AG10803 (cell line): ENCODE results near the gene ETNK2.

Experiments used
- DNase-seq: peaks from one replicate; pipeline ENCODE4 v3.0.0; 2010; ENCODE audit warnings: low read depth
- H3K4me3 ChIP-seq: 2 replicates; pipeline ENCODE4 v1.5.1; 2011; ENCODE audit warnings: mild to moderate bottlenecking, low read length, control low read depth
- TF ChIP-seq, protein P1 (sequence below): conservative IDR thresholded peaks from 2 replicates; pipeline ENCODE4 v1.5.1; 2011; ENCODE audit warnings: mild to moderate bottlenecking, low read length, control low read depth, inconsistent platforms

ETNK2 gene

DNA sequence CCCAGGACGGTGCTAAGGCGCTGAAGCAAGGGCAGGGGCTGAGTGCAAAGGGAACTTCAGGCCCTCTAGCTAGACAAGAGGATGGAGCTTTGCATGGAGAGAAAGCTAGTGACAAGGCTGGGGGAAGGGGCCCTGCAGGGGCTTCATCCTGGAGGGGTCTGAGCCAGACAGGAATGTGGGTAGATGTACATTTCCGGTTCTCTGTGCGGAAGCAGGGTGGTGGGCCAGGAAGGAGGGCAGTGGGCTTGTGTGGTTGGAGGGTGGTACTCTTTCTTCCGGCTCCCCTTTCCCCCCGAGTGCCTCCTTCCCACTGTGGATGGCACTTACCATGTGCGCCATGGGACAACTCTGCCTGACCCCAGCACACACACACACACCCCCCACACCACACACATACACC is 42.9 kb upstream of the ETNK2 start:
- TF ChIP-seq, protein P1, sequence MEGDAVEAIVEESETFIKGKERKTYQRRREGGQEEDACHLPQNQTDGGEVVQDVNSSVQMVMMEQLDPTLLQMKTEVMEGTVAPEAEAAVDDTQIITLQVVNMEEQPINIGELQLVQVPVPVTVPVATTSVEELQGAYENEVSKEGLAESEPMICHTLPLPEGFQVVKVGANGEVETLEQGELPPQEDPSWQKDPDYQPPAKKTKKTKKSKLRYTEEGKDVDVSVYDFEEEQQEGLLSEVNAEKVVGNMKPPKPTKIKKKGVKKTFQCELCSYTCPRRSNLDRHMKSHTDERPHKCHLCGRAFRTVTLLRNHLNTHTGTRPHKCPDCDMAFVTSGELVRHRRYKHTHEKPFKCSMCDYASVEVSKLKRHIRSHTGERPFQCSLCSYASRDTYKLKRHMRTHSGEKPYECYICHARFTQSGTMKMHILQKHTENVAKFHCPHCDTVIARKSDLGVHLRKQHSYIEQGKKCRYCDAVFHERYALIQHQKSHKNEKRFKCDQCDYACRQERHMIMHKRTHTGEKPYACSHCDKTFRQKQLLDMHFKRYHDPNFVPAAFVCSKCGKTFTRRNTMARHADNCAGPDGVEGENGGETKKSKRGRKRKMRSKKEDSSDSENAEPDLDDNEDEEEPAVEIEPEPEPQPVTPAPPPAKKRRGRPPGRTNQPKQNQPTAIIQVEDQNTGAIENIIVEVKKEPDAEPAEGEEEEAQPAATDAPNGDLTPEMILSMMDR = no peak
- DNase-seq = no peak
- no peak overlapping the region for H3K4me3 ChIP-seq

DNA sequence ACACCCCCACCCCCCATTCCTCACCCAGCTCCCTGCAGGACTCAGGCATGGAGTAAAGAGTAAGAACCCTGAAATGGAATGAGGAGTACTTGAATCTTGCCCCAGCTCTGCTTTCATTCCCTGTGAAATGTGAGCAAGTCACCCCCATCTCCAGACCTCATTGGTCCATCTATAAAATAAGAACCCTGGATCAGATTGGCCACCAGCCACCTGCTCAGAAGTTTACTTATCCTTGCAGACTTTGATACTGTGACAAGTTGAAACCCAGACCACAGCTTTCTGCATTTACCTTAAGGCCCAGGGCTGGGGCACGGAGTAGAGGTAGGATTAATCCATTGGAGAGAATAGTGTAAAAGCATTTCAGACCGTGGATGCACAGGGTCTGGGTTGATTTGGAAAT is 42.2 kb upstream of the ETNK2 start:
- no peak for DNase-seq
- H3K4me3 ChIP-seq = no peak overlapping the region
- TF ChIP-seq, protein P1 = no peak

DNA sequence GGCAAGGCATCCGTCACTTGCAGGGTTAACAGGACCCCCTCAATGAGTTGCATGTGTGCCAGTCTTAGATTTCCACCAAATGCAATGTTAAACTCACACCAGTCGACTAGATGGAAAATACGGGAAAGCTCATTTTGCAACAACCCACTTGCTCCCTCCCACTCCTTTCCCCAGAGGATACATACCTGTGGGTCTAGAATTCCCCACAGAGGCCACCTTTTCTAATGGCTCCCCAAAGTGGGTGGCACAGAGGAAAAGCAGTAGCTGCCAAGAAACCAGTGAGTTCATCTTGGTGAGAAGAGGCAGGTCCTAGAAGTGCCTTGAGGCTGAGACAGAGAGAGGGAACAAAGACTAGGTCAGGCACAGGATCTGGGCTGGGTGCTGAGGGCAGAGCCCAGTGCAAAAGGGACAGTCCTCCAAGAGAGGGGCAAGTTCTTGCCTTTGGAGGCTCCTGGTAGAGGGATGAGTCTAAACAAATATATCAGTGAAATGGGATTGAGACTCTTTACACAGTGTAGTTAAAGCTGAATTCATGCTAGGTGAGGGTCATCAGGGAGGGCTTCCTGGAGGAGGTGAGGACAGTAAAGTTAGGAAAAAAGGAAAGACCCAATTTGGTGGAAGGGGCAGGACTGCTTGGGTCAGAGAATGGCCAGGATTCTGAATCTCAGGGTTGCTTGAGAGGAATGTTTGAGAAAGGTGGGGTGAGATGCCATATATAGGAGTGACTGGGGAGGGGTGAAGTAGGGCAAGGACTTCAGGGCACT is 40.9 kb upstream of the ETNK2 start:
- DNase-seq = peak; percentile 18
- no peak overlapping the region for H3K4me3 ChIP-seq
- TF ChIP-seq, protein P1 = no peak

DNA sequence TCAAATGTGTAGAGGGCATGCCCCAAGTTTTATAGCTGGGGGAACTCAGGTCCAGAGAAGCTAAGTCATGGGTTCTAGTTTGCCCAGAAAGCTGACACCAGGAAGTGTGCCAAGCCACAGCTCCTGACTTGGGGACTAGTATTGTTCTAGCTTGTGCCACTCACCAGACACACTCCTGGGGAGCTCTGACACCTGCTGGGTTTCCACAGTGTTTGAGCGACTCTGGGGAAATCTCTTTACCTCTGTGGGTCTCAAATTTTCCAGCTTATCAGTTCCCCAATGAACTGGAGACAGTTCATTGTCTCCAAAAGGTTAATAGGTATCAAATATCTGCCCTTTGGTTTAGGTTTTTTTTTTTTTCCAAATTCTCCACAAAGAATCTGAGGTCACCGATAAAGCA is 40.2 kb upstream of the ETNK2 start:
- TF ChIP-seq, protein P1 = no peak
- H3K4me3 ChIP-seq = no peak overlapping the region
- no peak for DNase-seq

DNA sequence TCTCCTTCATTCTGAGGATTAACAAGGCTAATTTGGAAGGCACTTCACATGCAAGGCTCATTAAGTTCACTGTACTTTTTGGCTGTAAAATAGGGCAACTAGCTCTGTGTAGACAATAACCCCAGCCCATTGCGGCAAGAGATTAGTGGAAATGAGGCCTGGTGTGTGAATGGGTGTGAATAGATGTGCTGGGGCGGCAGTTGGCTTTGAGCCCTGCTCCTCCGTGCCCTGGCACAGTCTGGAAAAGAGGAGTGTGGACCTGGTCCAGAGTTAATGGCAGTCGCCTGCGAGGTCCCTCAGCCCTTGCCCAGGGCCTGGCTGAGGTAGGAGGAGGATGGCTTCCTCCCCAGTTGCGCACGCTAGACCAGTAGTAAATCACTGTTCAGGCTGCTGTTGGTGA is 39.6 kb upstream of the ETNK2 start:
- no peak overlapping the region for H3K4me3 ChIP-seq
- TF ChIP-seq, protein P1 = no peak
- no peak for DNase-seq

DNA sequence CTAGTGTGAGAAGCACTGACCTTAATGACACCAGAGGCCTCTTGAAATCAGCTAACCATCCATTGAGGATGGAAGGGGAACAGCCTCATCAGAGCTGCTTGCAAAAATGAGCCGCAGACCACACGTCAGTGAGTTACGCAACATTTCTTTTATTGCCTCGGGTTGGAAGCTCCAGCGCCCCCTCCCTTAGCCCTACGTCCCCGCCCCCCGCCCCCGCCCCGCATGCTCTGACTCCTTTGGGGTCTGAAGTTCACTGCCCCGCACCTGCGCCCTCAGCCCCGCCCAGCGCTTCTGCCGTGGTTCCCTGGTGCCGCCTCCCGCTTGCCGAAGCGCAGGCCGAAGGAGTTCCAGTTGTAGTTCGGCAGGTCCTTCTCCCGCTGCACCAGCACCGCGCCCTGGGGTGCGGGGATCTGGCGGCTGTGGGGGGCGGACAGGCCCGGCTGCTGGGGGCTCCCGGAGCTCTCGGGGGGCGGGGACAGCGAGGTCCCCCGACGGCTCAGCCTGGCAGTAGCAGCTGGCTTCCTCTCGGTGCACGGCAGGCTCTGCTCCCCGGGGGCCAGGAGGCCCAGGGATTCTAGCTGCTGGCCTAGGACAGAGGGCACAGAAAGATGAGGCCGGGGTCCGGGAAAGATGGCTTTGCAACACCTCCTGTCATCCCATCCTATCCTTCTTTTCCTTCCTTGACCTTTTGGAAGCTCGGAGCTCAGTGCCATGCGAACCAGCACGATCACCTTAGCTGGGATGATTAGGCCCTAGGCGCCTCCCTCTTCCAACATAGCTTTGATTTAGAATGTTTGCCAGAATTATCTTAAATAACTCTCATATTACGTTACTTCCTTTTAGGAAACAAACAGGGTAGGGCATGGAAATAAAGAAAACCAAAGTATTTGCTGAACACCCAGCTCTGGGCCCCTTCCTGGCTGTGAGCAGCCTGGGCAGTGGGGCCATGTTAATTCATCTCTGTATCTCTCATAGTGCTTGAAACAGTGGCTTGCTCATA is 38.7 kb upstream of the ETNK2 start:
- peak; percentile 66 for DNase-seq
- H3K4me3 ChIP-seq = no peak overlapping the region
- TF ChIP-seq, protein P1 = no peak
